T-helper 2 cell treated with Interferon-gamma antibody and Interleukin-4, amounts not matched to agents 100 ng/mL and 5 ng/mL, for 36 hours (primary cell): ENCODE measurements around the gene MICAL3. TPM values are rescaled to one million over a fixed set of nuclear protein-coding genes. Genes with fewer than 3 reads are reported as not detected.
"Not testable (repeated sequence)": the region's sequence is repeated elsewhere in the genome, so short reads cannot be mapped to it uniquely, and the experiment has no call there.

ENCODE experiments used
- intact Hi-C: fragments of 100-400 bp; cut with micrococcal nuclease; formaldehyde crosslinking; loops from one replicate; pipeline ENCODE4 v1.15.1; 2023
- total RNA-seq: library from RNA; stranded (reverse); gene quantifications from 2 replicates; pipeline ENCODE4 v1.2.3, GENCODE V29; 2022

MICAL3 gene
- total RNA-seq, 1 donor from 2014 or later: 38.7 TPM

GRCh38 chr22:17932457-17932856, 91.9 kb downstream of the MICAL3 start:
- intact Hi-C loops: not testable (repeated sequence)

- intact Hi-C loops: no loop called here
Measured at GRCh38 chr22:17931400-17931825, 92.9 kb downstream of the MICAL3 start.

GRCh38 chr22:17930455-17931313, 93.7 kb downstream of the MICAL3 start:
- intact Hi-C loops: no loop called here

GRCh38 chr22:17929909-17930308, 94.5 kb downstream of the MICAL3 start:
- intact Hi-C loops: no loop called here

GRCh38 chr22:17928391-17928790, 96.0 kb downstream of the MICAL3 start:
- intact Hi-C loops: no loop called here

- intact Hi-C loops: no loop called here
Measured at GRCh38 chr22:17927062-17927461, 97.3 kb downstream of the MICAL3 start.

- intact Hi-C loops: no loop called here
Measured at GRCh38 chr22:17926516-17926915, 97.8 kb downstream of the MICAL3 start.

- intact Hi-C loops: no loop called here
Measured at GRCh38 chr22:17925431-17925841, 98.9 kb downstream of the MICAL3 start.

- intact Hi-C loops: no loop called here
Measured at GRCh38 chr22:17924735-17925364, 99.5 kb downstream of the MICAL3 start.

- intact Hi-C loops: no loop called here
Measured at GRCh38 chr22:17924076-17924475, 100.3 kb downstream of the MICAL3 start.

GRCh38 chr22:17922925-17923903, 101.1 kb downstream of the MICAL3 start:
- intact Hi-C loops: no loop called here

GRCh38 chr22:17921871-17922821, 102.2 kb downstream of the MICAL3 start:
- intact Hi-C loops: no loop called here

GRCh38 chr22:17920992-17921650, 103.2 kb downstream of the MICAL3 start:
- intact Hi-C loops: no loop called here

GRCh38 chr22:17920145-17920605, 104.2 kb downstream of the MICAL3 start:
- intact Hi-C loops: no loop called here

GRCh38 chr22:17919276-17920144, 104.9 kb downstream of the MICAL3 start:
- intact Hi-C loops: no loop called here

GRCh38 chr22:17918840-17919239, 105.5 kb downstream of the MICAL3 start:
- intact Hi-C loops: no loop called here

GRCh38 chr22:17917490-17917983, 106.8 kb downstream of the MICAL3 start:
- intact Hi-C loops: no loop called here

- intact Hi-C loops: no loop called here
Measured at GRCh38 chr22:17916226-17916889, 108.0 kb downstream of the MICAL3 start.
